Nephron progenitor cell (in vitro differentiated cells): ENCODE results near the gene FRMPD2.

ENCODE experiments used
- DNase-seq: peaks from one replicate; pipeline ENCODE4 v3.0.0; 2021
- H3K27ac Mint-ChIP-seq: 2 replicates; pipeline ENCODE4 v1.8.0; 2021; ENCODE audit warnings: mild to moderate bottlenecking, moderate library complexity, mixed read lengths
- H3K27me3 Mint-ChIP-seq: 2 replicates; pipeline ENCODE4 v1.8.0; 2021; ENCODE audit warnings: mild to moderate bottlenecking, low read depth, mixed read lengths; ENCODE audit not compliant: poor library complexity
- H3K36me3 Mint-ChIP-seq: 2 replicates; pipeline ENCODE4 v1.8.0; 2021; ENCODE audit warnings: low read depth, mixed read lengths
- H3K4me1 Mint-ChIP-seq: 2 replicates; pipeline ENCODE4 v1.8.0; 2021; ENCODE audit warnings: mixed read lengths
- H3K4me3 Mint-ChIP-seq: 2 replicates; pipeline ENCODE4 v1.8.0; 2021; ENCODE audit warnings: mild to moderate bottlenecking, moderate library complexity, mixed read lengths
- H3K9me3 Mint-ChIP-seq: 2 replicates; pipeline ENCODE4 v1.8.0; 2021; ENCODE audit warnings: mild to moderate bottlenecking, moderate library complexity, mixed read lengths
- TF ChIP-seq, protein P1 (sequence below): fragments of 200-600 bp; sonication (generic); IDR thresholded peaks from 2 replicates; pipeline ENCODE4 v1.5.0; 2021; ENCODE audit warnings: antibody characterized with exemption

FRMPD2 gene

GRCh38 chr10:48252354-48252650 is 22.2 kb downstream of the FRMPD2 start:
- H3K9me3 Mint-ChIP-seq, result no peaks in the 10 kb centered on the region
- H3K4me1 Mint-ChIP-seq, result peaks cover 35% of the 10 kb centered on the region
- no peak overlapping the region for H3K4me3 Mint-ChIP-seq
- TF ChIP-seq, protein P1, sequence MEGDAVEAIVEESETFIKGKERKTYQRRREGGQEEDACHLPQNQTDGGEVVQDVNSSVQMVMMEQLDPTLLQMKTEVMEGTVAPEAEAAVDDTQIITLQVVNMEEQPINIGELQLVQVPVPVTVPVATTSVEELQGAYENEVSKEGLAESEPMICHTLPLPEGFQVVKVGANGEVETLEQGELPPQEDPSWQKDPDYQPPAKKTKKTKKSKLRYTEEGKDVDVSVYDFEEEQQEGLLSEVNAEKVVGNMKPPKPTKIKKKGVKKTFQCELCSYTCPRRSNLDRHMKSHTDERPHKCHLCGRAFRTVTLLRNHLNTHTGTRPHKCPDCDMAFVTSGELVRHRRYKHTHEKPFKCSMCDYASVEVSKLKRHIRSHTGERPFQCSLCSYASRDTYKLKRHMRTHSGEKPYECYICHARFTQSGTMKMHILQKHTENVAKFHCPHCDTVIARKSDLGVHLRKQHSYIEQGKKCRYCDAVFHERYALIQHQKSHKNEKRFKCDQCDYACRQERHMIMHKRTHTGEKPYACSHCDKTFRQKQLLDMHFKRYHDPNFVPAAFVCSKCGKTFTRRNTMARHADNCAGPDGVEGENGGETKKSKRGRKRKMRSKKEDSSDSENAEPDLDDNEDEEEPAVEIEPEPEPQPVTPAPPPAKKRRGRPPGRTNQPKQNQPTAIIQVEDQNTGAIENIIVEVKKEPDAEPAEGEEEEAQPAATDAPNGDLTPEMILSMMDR, result no peak
- no peak for DNase-seq
- no peaks in the 10 kb centered on the region for H3K36me3 Mint-ChIP-seq
- peak overlapping the region; percentile 23 for H3K27ac Mint-ChIP-seq
- H3K27me3 Mint-ChIP-seq, result peaks cover 9% of the 10 kb centered on the region

- H3K27me3 Mint-ChIP-seq, result peaks cover 9% of the 10 kb centered on the region
- peak; percentile 51 for DNase-seq
- TF ChIP-seq, protein P1, result no peak
- H3K9me3 Mint-ChIP-seq, result no peaks in the 10 kb centered on the region
- no peaks in the 10 kb centered on the region for H3K36me3 Mint-ChIP-seq
- H3K4me3 Mint-ChIP-seq, result peak overlapping the region; percentile 3
- H3K27ac Mint-ChIP-seq, result peak overlapping the region; percentile 52
- H3K4me1 Mint-ChIP-seq, result peaks cover 41% of the 10 kb centered on the region
Observed at GRCh38 chr10:48251525-48252353, 22.8 kb downstream of the FRMPD2 start.

GRCh38 chr10:48251152-48251524 is 23.4 kb downstream of the FRMPD2 start:
- TF ChIP-seq, protein P1, result no peak
- H3K27ac Mint-ChIP-seq, result peak overlapping the region; percentile 52
- no peak for DNase-seq

GRCh38 chr10:48249763-48250351 is 24.6 kb downstream of the FRMPD2 start:
- Mint-ChIP-seq H3K4me1 (peaks cover 45% of the 10 kb centered on the region), H3K27ac (no peak overlapping the region), H3K4me3 (no peak overlapping the region), H3K9me3 (no peaks in the 10 kb centered on the region), H3K27me3 (peaks cover 8% of the 10 kb centered on the region), H3K36me3 (no peaks in the 10 kb centered on the region)
- no peak for DNase-seq
- TF ChIP-seq, protein P1, result no peak

More at GRCh38 chr10:48251152-48251524, 23.4 kb downstream of the FRMPD2 start:
- Mint-ChIP-seq H3K9me3 (no peaks in the 10 kb centered on the region), H3K36me3 (no peaks in the 10 kb centered on the region), H3K27me3 (peaks cover 9% of the 10 kb centered on the region), H3K4me1 (peaks cover 45% of the 10 kb centered on the region), H3K4me3 (peak overlapping the region; percentile 3)

GRCh38 chr10:48249004-48249762 is 25.3 kb downstream of the FRMPD2 start:
- Mint-ChIP-seq H3K4me1 (peaks cover 51% of the 10 kb centered on the region), H3K27ac (no peak overlapping the region), H3K36me3 (no peaks in the 10 kb centered on the region), H3K9me3 (no peaks in the 10 kb centered on the region), H3K27me3 (peaks cover 8% of the 10 kb centered on the region), H3K4me3 (no peak overlapping the region)
- TF ChIP-seq, protein P1, result no peak
- DNase-seq, result no peak
